Nephron (organoid): ENCODE measurements around the gene TNS3.

Experiments used
- H3K27ac Mint-ChIP-seq, 3 experiments: 2 replicates each; pipeline ENCODE4 v1.8.0; 2020; ENCODE audit warnings: mixed read lengths in 3 of 3, mild to moderate bottlenecking in 2 of 3, moderate library complexity in 1 of 3
- H3K27me3 Mint-ChIP-seq: 2 replicates; pipeline ENCODE4 v1.8.0; 2021; ENCODE audit warnings: low read depth, mild to moderate bottlenecking, moderate library complexity, mixed read lengths
- H3K36me3 Mint-ChIP-seq: 2 replicates; pipeline ENCODE4 v1.8.0; 2020; ENCODE audit warnings: low read depth, mixed read lengths
- H3K4me1 Mint-ChIP-seq: 2 replicates; pipeline ENCODE4 v1.8.0; 2020; ENCODE audit warnings: mixed read lengths
- H3K4me3 Mint-ChIP-seq, 3 experiments: 2 replicates each; pipeline ENCODE4 v1.8.0; 2020; ENCODE audit warnings: mild to moderate bottlenecking in 3 of 3, mixed read lengths in 3 of 3, moderate library complexity in 2 of 3
- H3K9me3 Mint-ChIP-seq: 2 replicates; pipeline ENCODE4 v1.8.0; 2020; ENCODE audit warnings: mixed read lengths
- CTCF ChIP-seq, 3 experiments: fragments of 200-600 bp; sonication (generic); IDR thresholded peaks; one replicate each; pipeline ENCODE4 v1.5.0; 2021; ENCODE audit warnings: antibody characterized with exemption in 3 of 3; ENCODE audit not compliant: unreplicated experiment in 3 of 3

Gene TNS3

GRCh38 chr7:47320296-47320695 is 261.6 kb downstream of the TNS3 start:
- no peak for TF ChIP-seq CTCF (IDR thresholded peaks at IDR 0.05; ENCODE audit: unreplicated experiment in 3 of 3)
- Mint-ChIP-seq H3K4me1 (peaks cover 42% of the 10 kb centered on the region), H3K9me3 (no peaks in the 10 kb centered on the region), H3K27ac (no peak overlapping the region), H3K36me3 (peaks cover 70% of the 10 kb centered on the region), H3K4me3 (no peak overlapping the region), H3K27me3 (no peaks in the 10 kb centered on the region)

GRCh38 chr7:47318395-47319182 is 263.3 kb downstream of the TNS3 start:
- no peak for TF ChIP-seq CTCF (IDR thresholded peaks at IDR 0.05; ENCODE audit: unreplicated experiment in 3 of 3)
- H3K27me3 Mint-ChIP-seq, result no peaks in the 10 kb centered on the region
- no peaks in the 10 kb centered on the region for H3K9me3 Mint-ChIP-seq
- H3K36me3 Mint-ChIP-seq, result peaks cover 65% of the 10 kb centered on the region
- H3K4me1 Mint-ChIP-seq, result peaks cover 42% of the 10 kb centered on the region
- H3K27ac Mint-ChIP-seq, result peak overlapping the region in 2 of 3 experiments; percentile 64 to 78
- H3K4me3 Mint-ChIP-seq, result no peak overlapping the region

- H3K4me1 Mint-ChIP-seq, result peaks cover 36% of the 10 kb centered on the region
- peak overlapping the region; percentile 58 to 78 (median 64) for H3K27ac Mint-ChIP-seq
- peaks cover 62% of the 10 kb centered on the region for H3K36me3 Mint-ChIP-seq
- TF ChIP-seq CTCF (IDR thresholded peaks at IDR 0.05; ENCODE audit: unreplicated experiment in 3 of 3), result no peak
- H3K27me3 Mint-ChIP-seq, result no peaks in the 10 kb centered on the region
- H3K4me3 Mint-ChIP-seq, result no peak overlapping the region
- no peaks in the 10 kb centered on the region for H3K9me3 Mint-ChIP-seq
These were observed 264.4 kb downstream of the TNS3 start for GRCh38 chr7:47317487-47317886.

GRCh38 chr7:47314728-47315607 is 266.9 kb downstream of the TNS3 start:
- TF ChIP-seq CTCF (IDR thresholded peaks at IDR 0.05; ENCODE audit: unreplicated experiment in 3 of 3), result no peak
- peaks cover 64% of the 10 kb centered on the region for H3K36me3 Mint-ChIP-seq
- no peaks in the 10 kb centered on the region for H3K27me3 Mint-ChIP-seq
- H3K4me1 Mint-ChIP-seq, result peaks cover 36% of the 10 kb centered on the region
- H3K9me3 Mint-ChIP-seq, result peaks cover 11% of the 10 kb centered on the region
- H3K27ac Mint-ChIP-seq, result peak overlapping the region; percentile 78 to 94 (median 91)
- H3K4me3 Mint-ChIP-seq, result peak overlapping the region; percentile 3 to 63 (median 34)

GRCh38 chr7:47314248-47314647 is 267.7 kb downstream of the TNS3 start:
- Mint-ChIP-seq H3K27ac (peak overlapping the region; percentile 78 to 94 (median 91)), H3K9me3 (peaks cover 17% of the 10 kb centered on the region), H3K4me1 (peaks cover 36% of the 10 kb centered on the region), H3K36me3 (peaks cover 64% of the 10 kb centered on the region), H3K4me3 (no peak overlapping the region), H3K27me3 (no peaks in the 10 kb centered on the region)
- TF ChIP-seq CTCF (IDR thresholded peaks at IDR 0.05; ENCODE audit: unreplicated experiment in 3 of 3), result no peak
